Measurements from ENCODE around the gene HOXB3.

HOXB3 gene

GRCh38 chr17:48596735-48597527 lies 6.9 kb upstream of the HOXB3 start:
- no peak for DNase-seq

- peak; percentile 38 for DNase-seq
These were observed 6.1 kb upstream of the HOXB3 start for GRCh38 chr17:48596000-48596734.

- DNase-seq: no peak
These were observed 5.4 kb upstream of the HOXB3 start for GRCh38 chr17:48595278-48595999.

DNA sequence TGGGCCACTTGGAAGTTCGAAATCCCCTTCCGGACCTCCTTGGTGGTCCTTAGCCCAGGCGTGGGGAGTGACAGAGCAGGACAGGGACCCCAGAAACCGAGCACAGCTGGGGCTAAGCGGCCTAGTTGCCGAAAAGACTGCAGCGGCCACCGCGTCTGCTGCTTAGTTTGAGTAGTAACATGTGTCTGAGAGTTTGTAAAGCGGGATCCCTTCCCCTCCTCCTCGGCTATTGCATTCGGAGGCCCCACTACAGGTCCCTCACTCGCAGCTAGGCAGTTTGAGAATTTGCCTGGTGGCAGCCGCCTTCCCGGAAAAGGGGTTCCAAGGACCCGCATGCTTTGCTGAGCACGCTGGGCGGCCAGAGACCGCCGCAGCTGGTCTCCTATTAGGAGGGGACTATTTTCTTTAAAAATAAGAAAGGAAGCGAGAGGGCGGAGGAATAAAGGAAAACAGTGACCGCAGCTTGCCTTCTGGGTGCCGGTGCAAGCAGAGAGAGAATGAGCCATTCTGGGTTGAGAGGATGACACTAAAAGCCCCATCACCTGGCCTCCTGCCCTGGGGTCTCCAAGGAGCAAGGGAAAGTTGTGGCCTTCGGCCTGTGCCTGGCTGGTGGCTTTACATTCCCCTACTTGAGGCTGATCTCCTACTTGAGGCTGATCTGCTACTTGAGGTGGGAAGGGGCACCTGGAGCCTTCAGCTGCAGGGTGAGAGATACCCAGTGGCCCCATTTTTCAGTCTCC lies 4.7 kb upstream of the HOXB3 start:
- no peak for DNase-seq

DNA sequence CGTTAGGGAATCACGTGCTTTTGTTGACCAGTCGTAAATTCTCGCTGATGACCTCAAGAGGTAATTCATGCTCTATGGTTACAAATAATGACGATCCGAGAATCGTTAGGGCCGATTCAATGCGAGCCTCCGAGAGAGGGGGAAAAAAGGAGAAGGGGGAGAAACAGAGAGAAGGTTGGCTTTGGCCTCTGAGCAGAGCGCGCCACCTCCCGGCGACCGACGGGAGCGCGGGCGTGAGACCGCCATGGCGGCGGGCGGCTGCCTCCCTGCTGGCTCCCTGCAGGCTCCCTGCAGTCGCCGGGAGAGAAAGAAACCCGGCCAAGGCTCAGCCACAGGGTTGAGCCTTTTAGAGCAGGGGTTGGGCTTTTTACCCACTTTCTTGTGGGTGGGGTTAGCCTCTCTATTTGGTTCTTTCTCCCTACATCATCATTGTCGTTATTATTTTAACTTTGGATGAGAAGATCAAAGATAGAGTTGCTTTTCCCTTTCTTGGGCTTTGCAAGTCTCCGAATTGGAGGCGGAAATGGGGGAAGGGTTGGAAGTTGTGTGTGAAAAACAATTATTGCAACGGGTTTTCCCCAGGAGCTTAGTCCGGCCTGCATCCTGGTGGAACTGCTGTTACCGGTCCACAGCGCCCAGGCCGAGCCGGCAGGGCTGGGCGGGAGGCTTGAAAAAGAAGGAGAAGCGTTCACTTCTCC lies 3.9 kb upstream of the HOXB3 start:
- DNase-seq: peak; percentile 95

DNA sequence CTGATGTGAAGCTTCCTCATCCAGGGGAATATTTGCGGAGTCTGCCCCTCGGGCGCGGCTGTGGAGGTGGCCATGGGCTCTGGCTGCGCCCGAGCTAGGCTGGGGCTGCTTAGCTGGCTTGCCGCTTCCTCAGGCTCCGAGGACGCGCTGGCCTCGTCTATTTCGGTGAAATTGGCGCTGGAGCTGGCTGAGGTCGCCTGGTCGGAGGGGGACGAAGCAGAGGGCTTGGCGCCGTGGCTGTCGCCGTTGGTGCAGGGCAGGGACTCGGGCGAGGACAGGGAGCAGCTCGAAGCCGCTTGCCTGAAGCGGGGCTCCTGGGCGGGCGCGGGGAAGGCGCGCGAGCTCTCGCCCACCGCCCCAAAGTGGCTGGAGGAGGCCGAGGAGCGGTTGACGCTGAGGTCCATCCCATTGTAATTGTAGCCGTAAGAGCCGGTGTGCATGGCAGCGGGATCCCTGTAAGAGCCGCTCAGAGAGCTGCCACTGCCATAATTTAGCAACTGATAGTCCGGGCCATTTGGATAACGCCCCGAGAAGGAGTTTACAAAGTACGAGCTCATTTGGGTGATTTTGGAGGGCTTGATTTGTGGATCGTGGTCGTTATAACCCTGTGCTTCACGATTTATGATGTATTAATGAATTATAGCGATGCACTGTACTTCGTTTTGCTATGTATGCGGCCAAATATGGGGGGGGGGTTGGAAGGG lies 3.2 kb upstream of the HOXB3 start, which contains the start of gene HOXB5:
HOXB5 (minus strand) TSS at position 654 of the 704 bp plus-strand sequence; CDS start at position 557, 97 bp downstream.
- peak; percentile 36 for DNase-seq

- DNase-seq: no peak
These were observed 2.5 kb upstream of the HOXB3 start for GRCh38 chr17:48592577-48592976.

DNA sequence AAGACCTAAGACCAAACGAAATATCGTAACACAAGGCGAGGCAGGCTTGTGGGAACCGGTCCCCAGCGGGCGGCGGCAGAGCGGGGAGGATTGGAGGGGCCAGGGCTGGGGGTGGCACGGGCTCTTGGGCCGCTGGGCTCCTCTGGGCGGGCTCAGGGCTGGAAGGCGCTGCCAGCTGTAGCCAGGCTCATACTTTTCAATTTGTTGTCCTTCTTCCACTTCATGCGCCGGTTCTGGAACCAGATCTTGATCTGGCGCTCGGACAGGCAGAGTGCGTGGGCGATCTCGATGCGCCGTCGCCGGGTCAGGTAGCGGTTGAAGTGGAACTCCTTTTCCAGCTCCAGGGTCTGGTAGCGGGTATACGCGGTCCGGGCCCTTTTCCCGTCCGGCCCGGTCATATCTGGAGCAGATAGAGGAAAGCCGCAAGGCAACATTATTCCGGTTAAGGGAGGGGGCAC lies 2.0 kb upstream of the HOXB3 start:
- DNase-seq: no peak

DNA sequence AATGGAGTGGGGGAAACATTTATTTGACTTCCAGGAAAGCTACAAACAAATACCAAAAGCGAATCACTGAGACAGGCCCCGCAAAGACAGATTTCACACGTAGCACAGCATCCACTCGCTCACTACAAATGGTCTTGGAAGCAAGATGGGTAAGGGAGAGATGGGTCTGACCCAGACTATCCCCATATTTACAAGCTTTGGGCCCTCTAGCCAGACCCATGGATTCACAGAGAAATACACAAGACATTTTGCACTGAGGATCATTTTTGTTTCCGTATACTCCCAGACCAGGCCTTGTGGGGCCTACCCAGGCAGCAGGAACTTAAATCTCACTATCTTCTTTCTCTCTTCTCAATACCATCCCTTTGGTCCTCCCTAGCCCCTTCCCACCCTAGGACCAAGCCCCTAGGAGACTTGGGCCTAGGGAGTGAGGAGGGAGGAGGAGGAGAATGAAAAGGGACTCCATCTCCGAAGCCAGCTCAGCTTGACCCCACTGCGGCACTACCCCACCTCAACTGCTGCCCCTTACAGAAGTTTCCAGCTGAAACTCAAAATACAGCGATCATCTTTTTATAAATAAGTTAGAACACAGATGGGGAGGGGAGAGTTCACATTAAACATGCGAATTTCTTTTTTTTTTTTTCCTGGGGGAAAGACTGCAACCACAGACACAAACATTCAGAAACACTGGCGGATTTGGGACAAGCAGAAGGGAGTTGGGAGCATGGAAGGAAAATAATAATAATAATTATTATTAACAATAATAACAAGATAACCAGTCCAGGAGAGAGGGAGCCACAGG lies 1.4 kb upstream of the HOXB3 start:
- DNase-seq: no peak

- no peak for DNase-seq
These were observed 643 bp upstream of the HOXB3 start for GRCh38 chr17:48590607-48591161.

GRCh38 chr17:48589060-48589830 lies 796 bp downstream of the HOXB3 start:
- no peak for DNase-seq

GRCh38 chr17:48588528-48588927 lies 1.5 kb downstream of the HOXB3 start:
- DNase-seq: no peak

GRCh38 chr17:48588074-48588415 lies 2.0 kb downstream of the HOXB3 start:
- no peak for DNase-seq

DNA sequence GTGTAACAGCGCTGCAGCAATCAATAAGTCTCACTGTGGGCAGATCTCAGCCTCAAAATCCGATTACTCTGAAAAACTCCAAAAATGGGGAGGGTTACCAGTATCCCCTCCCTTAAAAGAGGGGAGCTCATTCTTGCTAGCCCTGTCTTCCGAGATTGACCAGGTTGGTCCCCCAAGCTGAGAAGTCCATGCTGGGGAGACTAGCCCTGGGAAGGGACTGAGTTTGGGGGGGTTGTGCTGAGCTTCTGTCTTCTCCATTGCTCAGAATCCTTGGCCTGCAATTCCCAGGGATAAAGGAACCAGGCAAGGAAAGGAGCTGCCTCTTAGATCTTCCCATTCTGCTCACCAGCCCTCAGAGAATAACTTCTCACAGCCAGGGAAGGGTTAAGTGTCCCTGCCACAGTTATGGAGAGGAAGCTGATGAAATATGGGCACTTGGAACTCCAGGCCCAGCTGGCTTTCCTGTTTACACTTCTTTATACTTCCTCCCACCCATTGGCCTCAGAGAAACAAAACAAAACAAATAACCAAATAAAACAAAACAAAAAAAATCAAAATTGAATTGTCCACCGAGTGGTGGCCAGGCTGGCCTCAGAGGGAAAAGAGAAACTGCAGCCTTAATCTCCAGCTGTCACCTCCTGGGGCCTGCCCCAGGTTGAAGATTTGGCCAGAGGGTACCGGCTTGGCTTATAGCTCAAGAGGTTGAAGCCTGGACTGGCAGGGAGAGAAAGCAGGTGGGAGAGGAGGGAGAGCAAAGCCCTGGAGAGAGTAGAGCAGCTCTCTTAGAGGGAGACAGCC lies 2.6 kb downstream of the HOXB3 start:
- DNase-seq: peak; percentile 87

DNA sequence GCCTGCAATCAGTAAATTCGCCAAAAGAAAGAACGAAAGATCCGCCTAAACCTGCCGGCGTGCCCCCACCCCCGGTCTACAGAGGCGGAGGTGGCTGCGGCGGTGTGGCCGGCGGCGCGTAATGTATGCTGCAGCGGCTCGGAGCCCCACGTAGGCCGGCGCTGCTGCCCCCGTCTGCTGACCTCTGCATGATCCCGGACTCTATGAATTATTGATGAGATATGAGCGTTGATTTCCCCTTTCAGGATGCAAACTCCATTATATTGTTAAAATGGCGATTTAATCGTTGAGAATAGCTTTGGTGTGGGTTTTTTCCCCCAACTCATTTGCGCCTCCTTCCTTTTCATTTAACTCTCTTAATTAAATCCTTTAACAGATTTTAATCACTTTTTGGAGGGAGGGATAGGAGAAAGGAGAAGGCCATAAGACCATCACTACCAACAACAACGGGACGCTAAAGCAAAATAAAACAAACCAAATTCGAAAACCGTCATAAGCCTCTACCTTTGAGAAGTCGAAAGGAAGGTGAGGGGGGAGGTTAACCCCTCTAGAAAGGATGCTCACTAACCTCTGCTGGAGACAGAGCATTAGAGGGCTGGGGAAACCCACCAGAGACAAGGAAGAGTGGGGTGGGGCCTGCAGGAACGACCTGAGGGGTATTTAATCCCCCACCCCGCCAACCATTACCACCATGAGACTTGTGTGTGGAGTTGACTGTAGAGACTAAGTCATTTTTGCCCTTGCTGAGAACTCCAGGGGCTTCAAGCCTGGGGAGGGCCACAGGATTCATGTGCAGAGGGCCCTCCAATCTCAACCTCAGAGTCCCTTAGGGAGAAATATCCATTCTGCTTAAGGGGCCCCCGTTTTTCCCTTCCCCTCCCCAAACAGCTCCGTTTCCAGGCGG lies 3.4 kb downstream of the HOXB3 start:
- DNase-seq: no peak

DNA sequence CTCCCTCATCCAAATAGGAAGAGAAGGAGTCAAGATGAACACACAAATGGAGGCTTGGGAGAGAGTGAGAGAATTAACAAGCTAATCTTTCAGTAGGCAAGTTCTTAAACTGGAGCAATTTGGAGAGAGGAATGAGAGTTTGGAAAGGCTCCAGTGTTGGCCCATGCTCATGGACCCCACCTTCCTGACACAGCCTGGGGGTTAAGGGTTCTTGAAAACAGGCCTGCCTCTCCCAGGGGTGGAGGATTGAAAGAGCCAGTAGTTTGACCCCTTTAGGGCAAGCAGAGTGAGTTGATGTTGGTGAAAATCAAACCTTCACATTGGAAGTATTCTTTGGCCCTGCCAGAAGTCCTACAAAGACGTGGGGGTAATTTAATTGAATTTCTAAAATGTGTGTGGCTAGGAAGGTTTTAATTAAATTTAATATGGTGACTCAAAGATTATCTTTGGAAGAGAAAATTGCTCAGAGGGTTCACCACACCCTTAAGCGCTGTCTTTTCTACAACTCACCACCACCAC lies 5.8 kb downstream of the HOXB3 start:
- DNase-seq: no peak

DNA sequence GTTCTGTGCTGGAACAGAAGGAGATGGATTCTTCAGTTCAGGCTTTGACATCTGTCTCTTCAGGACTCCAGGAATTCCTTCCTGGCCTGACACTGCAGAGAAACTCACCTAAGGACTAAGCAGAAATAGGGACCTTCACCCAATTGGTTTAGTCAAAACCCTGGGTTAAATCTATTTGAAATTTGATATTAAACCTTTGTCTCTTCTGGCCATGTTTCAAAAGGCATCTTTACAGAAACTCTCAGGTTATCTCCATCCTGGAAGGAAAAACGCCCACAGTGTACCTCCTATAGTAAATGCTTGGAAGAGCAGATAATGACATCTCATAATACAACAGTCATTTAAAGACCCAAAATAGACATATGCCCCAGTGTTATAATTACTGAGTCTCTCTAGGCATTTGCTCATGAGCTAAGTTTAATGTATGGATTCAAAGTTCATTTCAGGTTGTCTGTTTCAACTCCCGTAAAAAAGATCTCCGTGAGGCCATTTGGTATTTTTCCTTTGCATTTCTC lies 6.3 kb downstream of the HOXB3 start:
- no peak for DNase-seq
